H9 (cell line): ENCODE data around the gene CD47. TPM values are rescaled to one million over a fixed set of nuclear protein-coding genes. Genes with fewer than 3 reads are reported as not detected.

ENCODE experiments used
- DNase-seq: peaks from one replicate; pipeline ENCODE4 v3.0.0-alpha.2; 2017
- H2AFZ ChIP-seq: one replicate; pipeline ENCODE4 v1.6.1; 2013; ENCODE audit warnings: mild to moderate bottlenecking, low read length, control low read depth, moderate library complexity
- H2AK5ac ChIP-seq: 2 replicates; pipeline ENCODE4 v1.6.1; 2013; ENCODE audit warnings: low read length, control low read depth, mixed read lengths; ENCODE audit not compliant: insufficient read length
- H2BK120ac ChIP-seq: one replicate; pipeline ENCODE4 v1.6.1; 2013; ENCODE audit warnings: low read depth, mild to moderate bottlenecking, low read length, control low read depth, inconsistent platforms; ENCODE audit not compliant: poor library complexity, severe bottlenecking
- H2BK12ac ChIP-seq: 2 replicates; pipeline ENCODE4 v1.6.1; 2013; ENCODE audit warnings: low read length, control low read depth, mixed read lengths, low read depth; ENCODE audit not compliant: insufficient read length
- H2BK15ac ChIP-seq: 2 replicates; pipeline ENCODE4 v1.6.1; 2013; ENCODE audit warnings: low read depth, low read length, control low read depth
- H2BK20ac ChIP-seq: one replicate; pipeline ENCODE4 v1.6.1; 2013; ENCODE audit warnings: low read depth, mild to moderate bottlenecking, low read length, control low read depth, inconsistent platforms; ENCODE audit not compliant: poor library complexity, severe bottlenecking
- H2BK5ac ChIP-seq: 2 replicates; pipeline ENCODE4 v1.6.1; 2013; ENCODE audit warnings: low read length, control low read depth, mixed read lengths; ENCODE audit not compliant: insufficient read length
- H3K14ac ChIP-seq: 2 replicates; pipeline ENCODE4 v1.6.1; 2013; ENCODE audit warnings: low read length, control low read depth; ENCODE audit not compliant: insufficient read depth
- H3K18ac ChIP-seq: 2 replicates; pipeline ENCODE4 v1.6.1; 2013; ENCODE audit warnings: low read depth, mild to moderate bottlenecking, mixed read lengths, low read length, control low read depth; ENCODE audit not compliant: insufficient read length
- H3K23ac ChIP-seq: 2 replicates; pipeline ENCODE4 v1.6.1; 2013; ENCODE audit warnings: low read length, control low read depth, mixed read lengths, low read depth; ENCODE audit not compliant: insufficient read length
- H3K23me2 ChIP-seq: 2 replicates; pipeline ENCODE4 v1.6.1; 2013; ENCODE audit warnings: low read depth, mild to moderate bottlenecking, mixed read lengths, low read length, control low read depth; ENCODE audit not compliant: insufficient read length, poor library complexity, severe bottlenecking
- H3K27ac ChIP-seq: 2 replicates; pipeline ENCODE4 v1.5.1; 2013; ENCODE audit warnings: low read length, control low read depth, mixed read lengths, low read depth; ENCODE audit not compliant: insufficient read length
- H3K27me3 ChIP-seq: 2 replicates; pipeline ENCODE4 v1.6.1; 2013; ENCODE audit warnings: low read length, control low read depth, inconsistent platforms; ENCODE audit not compliant: insufficient read depth
- H3K4ac ChIP-seq: 2 replicates; pipeline ENCODE4 v1.6.1; 2013; ENCODE audit warnings: low read depth, mild to moderate bottlenecking, control low read depth, inconsistent platforms, low read length, moderate library complexity
- H3K4me1 ChIP-seq: 2 replicates; pipeline ENCODE4 v1.6.1; 2013; ENCODE audit warnings: low read length, control low read depth, inconsistent platforms; ENCODE audit not compliant: insufficient read depth
- H3K4me2 ChIP-seq: 2 replicates; pipeline ENCODE4 v1.6.1; 2013; ENCODE audit warnings: low read length, control low read depth, mixed read lengths; ENCODE audit not compliant: insufficient read length, insufficient read depth
- H3K56ac ChIP-seq: 2 replicates; pipeline ENCODE4 v1.6.1; 2013; ENCODE audit warnings: low read depth, mild to moderate bottlenecking, mixed read lengths, low read length, control low read depth; ENCODE audit not compliant: insufficient read length
- H3K79me1 ChIP-seq: 2 replicates; pipeline ENCODE4 v1.6.1; 2013; ENCODE audit warnings: low read depth, mild to moderate bottlenecking, moderate library complexity, low read length, control low read depth, inconsistent platforms; ENCODE audit not compliant: insufficient read depth, poor library complexity, severe bottlenecking
- H3K79me2 ChIP-seq: 2 replicates; pipeline ENCODE4 v1.6.1; 2013; ENCODE audit warnings: low read length, control low read depth, inconsistent platforms; ENCODE audit not compliant: insufficient read depth
- H3K9ac ChIP-seq: 2 replicates; pipeline ENCODE4 v1.6.1; 2013; ENCODE audit warnings: low read length, control low read depth, mixed read lengths; ENCODE audit not compliant: insufficient read length; ENCODE audit errors: extremely low read depth
- H3K9me3 ChIP-seq: one replicate; pipeline ENCODE4 v1.6.1; 2013; ENCODE audit warnings: low read depth, low read length, inconsistent platforms; ENCODE audit not compliant: control insufficient read depth
- H3T11ph ChIP-seq: one replicate; pipeline ENCODE4 v1.6.1; 2013; ENCODE audit warnings: mild to moderate bottlenecking, low read length, control low read depth, inconsistent platforms
- H4K20me1 ChIP-seq: one replicate; pipeline ENCODE4 v1.6.1; 2013; ENCODE audit not compliant: control insufficient read depth, insufficient read length, insufficient read depth
- H4K5ac ChIP-seq: 2 replicates; pipeline ENCODE4 v1.6.1; 2013; ENCODE audit warnings: low read depth, mild to moderate bottlenecking, mixed read lengths, low read length, control low read depth; ENCODE audit not compliant: insufficient read length
- H4K8ac ChIP-seq: replicated peaks from 2 replicates; pipeline ENCODE4 v1.6.1; 2013; ENCODE audit warnings: low read length, control low read depth, mixed read lengths, low read depth; ENCODE audit not compliant: insufficient read length
- H4K91ac ChIP-seq: 2 replicates; pipeline ENCODE4 v1.6.1; 2013; ENCODE audit warnings: low read depth, mild to moderate bottlenecking, moderate library complexity, mixed read lengths, low read length, control low read depth; ENCODE audit not compliant: insufficient read length
- H3K27ac Mint-ChIP-seq, 3 experiments: 2 replicates in 2 of 3; 3 replicates in 1 of 3; pipeline ENCODE4 v1.8.0; 2020 to 2021; ENCODE audit warnings: mixed read lengths in 3 of 3, mild to moderate bottlenecking in 1 of 3, moderate library complexity in 1 of 3
- H3K27me3 Mint-ChIP-seq: 2 replicates; pipeline ENCODE4 v1.8.0; 2021; ENCODE audit warnings: low read depth, mild to moderate bottlenecking, moderate library complexity, mixed read lengths
- H3K36me3 Mint-ChIP-seq, 3 experiments: 2 replicates in 2 of 3; 3 replicates in 1 of 3; pipeline ENCODE4 v1.8.0; 2020 to 2021; ENCODE audit warnings: low read depth in 3 of 3, mixed read lengths in 3 of 3; ENCODE audit not compliant: insufficient read depth in 1 of 3
- H3K4me1 Mint-ChIP-seq, 2 experiments: 2 replicates each; pipeline ENCODE4 v1.8.0; 2020; ENCODE audit warnings: mixed read lengths in 2 of 2
- H3K4me3 Mint-ChIP-seq, 2 experiments: 2 replicates in 1 of 2; 3 replicates in 1 of 2; pipeline ENCODE4 v1.8.0; 2020 to 2021; ENCODE audit warnings: mild to moderate bottlenecking in 2 of 2, mixed read lengths in 2 of 2, moderate library complexity in 1 of 2
- H3K9me3 Mint-ChIP-seq, 2 experiments: 2 replicates in 1 of 2; 3 replicates in 1 of 2; pipeline ENCODE4 v1.8.0; 2020; ENCODE audit warnings: mild to moderate bottlenecking in 2 of 2, mixed read lengths in 2 of 2, moderate library complexity in 1 of 2
- WGBS: extraction: QIAGEN DNeasy Blood & Tissue Kit; methylation state at CpG from one replicate; pipeline ENCODE4 v1.1.7; 2013; ENCODE audit warnings: missing lambda C conversion rate, low lambda C conversion rate, mixed read lengths; ENCODE audit not compliant: insufficient read length; ENCODE audit errors: extremely low coverage; 5-methylcytosine and 5-hydroxymethylcytosine counted together
- total RNA-seq: library from RNA; stranded (reverse); gene quantifications from 2 replicates; pipeline ENCODE4 v1.2.1, GENCODE V29; 2021
- TF ChIP-seq, protein P1 (sequence below): fragments of 200-600 bp; sonication (generic); conservative IDR thresholded peaks from 3 replicates; pipeline ENCODE4 v1.8.0; 2021; ENCODE audit warnings: antibody characterized with exemption, mild to moderate bottlenecking

CD47 gene
- total RNA-seq, 1 experiment from 2014 or later, result 15.4 TPM

DNA sequence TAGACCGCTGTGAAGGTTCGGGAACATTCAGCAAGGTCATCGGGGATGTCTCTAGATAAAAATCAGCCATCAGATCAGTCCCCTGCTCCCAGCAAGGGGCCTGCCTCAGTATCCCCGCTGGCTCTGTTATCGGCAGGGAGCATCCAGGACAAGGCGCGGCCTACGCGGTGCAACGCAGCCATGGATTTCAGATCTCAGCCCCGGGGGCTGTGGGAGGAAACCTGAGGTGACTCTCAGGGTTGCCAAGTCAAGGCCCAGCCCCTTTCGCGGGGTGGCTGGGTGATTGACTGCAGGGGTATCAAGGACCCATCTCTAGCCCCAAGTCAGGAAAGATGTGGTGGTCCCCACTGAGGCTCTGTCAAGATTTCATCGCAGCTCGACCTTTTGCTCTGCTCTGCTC lies 23.1 kb upstream of the CD47 start:
- H3K4me3 Mint-ChIP-seq, result no peak overlapping the region
- Histone ChIP-seq H3K79me1 (no peaks in the 10 kb centered on the region), H2BK12ac (no peak overlapping the region), H4K8ac (no peak overlapping the region), H2BK5ac (no peak overlapping the region), H3K4me1 (no peaks in the 10 kb centered on the region), H2AK5ac (no peak overlapping the region), H3K9me3 (no peaks in the 10 kb centered on the region), H3K23ac (no peak overlapping the region), H3K9ac (no peak overlapping the region), H2BK120ac (no peak overlapping the region), H3K4me2 (no peak overlapping the region), H3K79me2 (no peaks in the 10 kb centered on the region), H4K5ac (no peak overlapping the region), H3T11ph (no peak overlapping the region), H2BK15ac (no peak overlapping the region), H2BK20ac (no peak overlapping the region), H3K14ac (no peak overlapping the region), H3K23me2 (no peaks in the 10 kb centered on the region), H4K91ac (no peak overlapping the region), H3K18ac (no peak overlapping the region), H3K56ac (no peak overlapping the region), H3K27me3 (no peaks in the 10 kb centered on the region), H2AFZ (no peak overlapping the region), H4K20me1 (no peaks in the 10 kb centered on the region), H3K27ac (no peak overlapping the region), H3K4ac (no peak overlapping the region)
- H3K4me1 Mint-ChIP-seq, result no peaks in the 10 kb centered on the region
- TF ChIP-seq, protein P1, sequence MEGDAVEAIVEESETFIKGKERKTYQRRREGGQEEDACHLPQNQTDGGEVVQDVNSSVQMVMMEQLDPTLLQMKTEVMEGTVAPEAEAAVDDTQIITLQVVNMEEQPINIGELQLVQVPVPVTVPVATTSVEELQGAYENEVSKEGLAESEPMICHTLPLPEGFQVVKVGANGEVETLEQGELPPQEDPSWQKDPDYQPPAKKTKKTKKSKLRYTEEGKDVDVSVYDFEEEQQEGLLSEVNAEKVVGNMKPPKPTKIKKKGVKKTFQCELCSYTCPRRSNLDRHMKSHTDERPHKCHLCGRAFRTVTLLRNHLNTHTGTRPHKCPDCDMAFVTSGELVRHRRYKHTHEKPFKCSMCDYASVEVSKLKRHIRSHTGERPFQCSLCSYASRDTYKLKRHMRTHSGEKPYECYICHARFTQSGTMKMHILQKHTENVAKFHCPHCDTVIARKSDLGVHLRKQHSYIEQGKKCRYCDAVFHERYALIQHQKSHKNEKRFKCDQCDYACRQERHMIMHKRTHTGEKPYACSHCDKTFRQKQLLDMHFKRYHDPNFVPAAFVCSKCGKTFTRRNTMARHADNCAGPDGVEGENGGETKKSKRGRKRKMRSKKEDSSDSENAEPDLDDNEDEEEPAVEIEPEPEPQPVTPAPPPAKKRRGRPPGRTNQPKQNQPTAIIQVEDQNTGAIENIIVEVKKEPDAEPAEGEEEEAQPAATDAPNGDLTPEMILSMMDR, result no peak
- DNase-seq, result no peak
- H3K36me3 Mint-ChIP-seq, result no peaks in the 10 kb centered on the region
- WGBS, result no CpG with 5 or more reads among the region's 15 CpGs
- H3K9me3 Mint-ChIP-seq, result no peaks in the 10 kb centered on the region
- no peak overlapping the region for H3K27ac Mint-ChIP-seq
- H3K27me3 Mint-ChIP-seq, result no peaks in the 10 kb centered on the region; the same call in 1 of the 2 replicates
